Activated CD4-positive, alpha-beta T cell treated with anti-CD3 and anti-CD28 coated beads, Interleukin-10, Interleukin-2, amounts not matched to agents 100 ng/mL and 50 ng/mL, durations not matched to agents 16 hours and 8 hours (primary cell): ENCODE measurements around the gene PDIA6.
"Not testable (repeated sequence)": the region's sequence is repeated elsewhere in the genome, so short reads cannot be mapped to it uniquely, and the experiment has no call there.

Experiments
- DNase-seq: peaks from one replicate; pipeline ENCODE4 v3.0.0-alpha.2; 2020

The PDIA6 gene

GRCh38 chr2:10806543-10806942 is 6.0 kb downstream of the PDIA6 start:
- no peak for DNase-seq

- not testable (repeated sequence) for DNase-seq
Measured at GRCh38 chr2:10805990-10806389, 6.6 kb downstream of the PDIA6 start.

GRCh38 chr2:10802657-10803056 is 9.9 kb downstream of the PDIA6 start:
- DNase-seq, result no peak

GRCh38 chr2:10800163-10800562 is 12.4 kb downstream of the PDIA6 start:
- DNase-seq, result no peak

GRCh38 chr2:10798783-10799182 is 13.8 kb downstream of the PDIA6 start:
- DNase-seq, result no peak

GRCh38 chr2:10796703-10797102 is 15.9 kb downstream of the PDIA6 start:
- DNase-seq, result no peak

GRCh38 chr2:10795508-10796046 is 17.0 kb downstream of the PDIA6 start:
- DNase-seq, result no peak

GRCh38 chr2:10794876-10795275 is 17.7 kb downstream of the PDIA6 start:
- no peak for DNase-seq

GRCh38 chr2:10793816-10794215 is 18.8 kb downstream of the PDIA6 start:
- DNase-seq, result no peak

- no peak for DNase-seq
Measured at GRCh38 chr2:10792660-10793400, 19.8 kb downstream of the PDIA6 start.

- DNase-seq, result peak; percentile 21
Measured at GRCh38 chr2:10792001-10792634, 20.5 kb downstream of the PDIA6 start.

GRCh38 chr2:10790228-10790973 is 22.2 kb downstream of the PDIA6 start:
- peak; percentile 45 for DNase-seq

- no peak for DNase-seq
Measured at GRCh38 chr2:10788855-10789254, 23.7 kb downstream of the PDIA6 start.

- DNase-seq, result peak; percentile 22
Measured at GRCh38 chr2:10787176-10787968, 25.2 kb downstream of the PDIA6 start.

- DNase-seq, result no peak
Measured at GRCh38 chr2:10786240-10786982, 26.2 kb downstream of the PDIA6 start.

GRCh38 chr2:10785260-10785659 is 27.3 kb downstream of the PDIA6 start:
- no peak for DNase-seq

GRCh38 chr2:10784719-10785118 is 27.9 kb downstream of the PDIA6 start:
- DNase-seq, result no peak

GRCh38 chr2:10783421-10783820 is 29.2 kb downstream of the PDIA6 start:
- no peak for DNase-seq

GRCh38 chr2:10781746-10782145 is 30.8 kb downstream of the PDIA6 start:
- DNase-seq, result no peak

GRCh38 chr2:10780821-10781220 is 31.8 kb downstream of the PDIA6 start:
- DNase-seq, result not testable (repeated sequence)

- no peak for DNase-seq
Measured at GRCh38 chr2:10780491-10780820, 32.1 kb downstream of the PDIA6 start.
